HCT116 (cell line): ENCODE data around the gene BORCS8. TPM values are rescaled to one million over a fixed set of nuclear protein-coding genes. Genes with fewer than 3 reads are reported as not detected.

Source experiments
- ATAC-seq: fragments of 200-7000 bp; cut with Tn5 transposase; 2 replicates; pipeline ENCODE4 v1.9.1; 2020; ENCODE audit warnings: mild to moderate bottlenecking, moderate library complexity
- BruUV-seq: library from RNA; stranded (reverse); fragments of 400-500 nt; replicated peaks from 2 replicates; lab custom pipeline; 2021; lab: Mats Ljungman, UMichigan
- CTCF ChIA-PET: fragments of 300-600 bp; sonication (Branson Sonifier 250); formaldehyde crosslinking; loops from one replicate; lab custom pipeline; 2021; ENCODE audit warnings: antibody characterized with exemption; lab: Charles Lee
- POLR2A ChIA-PET: fragments of 300-600, 350-600 bp; sonication (Branson Sonifier 250); formaldehyde crosslinking; loops from one replicate; lab custom pipeline; 2021; ENCODE audit warnings: antibody characterized with exemption; lab: Charles Lee
- RAD21 ChIA-PET, 2 experiments: fragments of 300-600 bp; sonication (Branson Sonifier 250); formaldehyde crosslinking; loops; one replicate each; lab custom pipeline; 2023; ENCODE audit warnings: low total read pairs in 2 of 2; ENCODE audit not compliant: uncharacterized antibody in 2 of 2, unreplicated experiment in 2 of 2, low non-redundant PET in 1 of 2; lab: Charles Lee
- DNase-seq: peaks from one replicate; pipeline ENCODE4 v3.0.0-alpha.2; 2010; ENCODE audit warnings: low read depth, low spot score
- H2AFZ ChIP-seq: fragments of 200-600 bp; shearing (Covaris generic), sonication (generic); 2 replicates; pipeline ENCODE4 v1.6.1; 2017; ENCODE audit warnings: low read depth, mixed run types, mixed read lengths, antibody characterized with exemption, low read length; ENCODE audit not compliant: poor library complexity, severe bottlenecking
- H3K27ac ChIP-seq: 2 replicates; pipeline ENCODE4 v1.5.1; 2012; ENCODE audit warnings: low read depth, low read length
- H3K27me3 ChIP-seq: fragments of 200-600 bp; sonication (generic); 2 replicates; pipeline ENCODE4 v1.6.1; 2016; ENCODE audit warnings: mixed run types, low read length, mixed read lengths; ENCODE audit not compliant: insufficient read depth
- H3K36me3 ChIP-seq, 2 experiments: fragments of 200-500 bp in 1 of 2; fragments of 200-600 bp in 1 of 2; sonication (Bioruptor generic) in 1 of 2; sonication (generic) in 1 of 2; 2 replicates each; pipeline versions ENCODE4 v1.5.1 to v1.6.1; 2014 to 2016; ENCODE audit warnings: low read length in 2 of 2, inconsistent platforms in 1 of 2, mixed read lengths in 1 of 2, mixed run types in 1 of 2; ENCODE audit not compliant: insufficient read depth in 2 of 2, control insufficient read depth in 1 of 2
- H3K4me1 ChIP-seq, 2 experiments: fragments of 200-600 bp in 1 of 2; sonication (generic) in 1 of 2; 2 replicates each; pipeline versions ENCODE4 v1.5.1 to v1.6.1; 2012 to 2017; ENCODE audit warnings: low read length in 2 of 2, inconsistent platforms in 1 of 2, mild to moderate bottlenecking in 1 of 2, mixed read lengths in 1 of 2, mixed run types in 1 of 2, moderate library complexity in 1 of 2; ENCODE audit not compliant: insufficient read depth in 2 of 2, control insufficient read depth in 1 of 2
- H3K4me2 ChIP-seq: fragments of 200-600 bp; sonication (generic); 2 replicates; pipeline ENCODE4 v1.6.1; 2017; ENCODE audit warnings: mixed run types, low read length, mixed read lengths
- H3K4me3 ChIP-seq, 2 experiments: fragments of 200-600 bp in 1 of 2; sonication (generic) in 1 of 2; replicated peaks in 1 of 2; 2 replicates each; pipeline ENCODE4 v1.5.1; 2011 to 2016; ENCODE audit warnings: low read length in 2 of 2, control low read depth in 1 of 2, low read depth in 1 of 2, mild to moderate bottlenecking in 1 of 2, mixed read lengths in 1 of 2, mixed run types in 1 of 2
- H3K79me2 ChIP-seq: fragments of 200-600 bp; sonication (generic); 2 replicates; pipeline ENCODE4 v1.6.1; 2017; ENCODE audit warnings: mild to moderate bottlenecking, mixed run types, low read length, moderate library complexity, mixed read lengths; ENCODE audit not compliant: insufficient read depth
- H3K9ac ChIP-seq: fragments of 200-600 bp; sonication (generic); 2 replicates; pipeline ENCODE4 v1.6.1; 2016; ENCODE audit warnings: low read length, mixed read lengths
- H3K9me2 ChIP-seq: fragments of 200-600 bp; sonication (generic), shearing (Covaris generic); 2 replicates; pipeline ENCODE4 v1.6.1; 2017; ENCODE audit warnings: mixed run types, mild to moderate bottlenecking, moderate library complexity; ENCODE audit not compliant: insufficient read depth
- H3K9me3 ChIP-seq, 2 experiments: fragments of 200-500 bp in 1 of 2; fragments of 200-600 bp in 1 of 2; sonication (Bioruptor generic) in 1 of 2; sonication (generic) in 1 of 2; 2 replicates each; pipeline ENCODE4 v1.6.1; 2014 to 2017; ENCODE audit warnings: low read length in 2 of 2, mixed read lengths in 2 of 2, inconsistent platforms in 1 of 2, low read depth in 1 of 2, mild to moderate bottlenecking in 1 of 2, mixed run types in 1 of 2, moderate library complexity in 1 of 2; ENCODE audit not compliant: control insufficient read depth in 1 of 2, insufficient read depth in 1 of 2
- H4K20me1 ChIP-seq: fragments of 200-600 bp; sonication (generic), shearing (Covaris generic); 2 replicates; pipeline ENCODE4 v1.6.1; 2017; ENCODE audit warnings: mixed run types, mild to moderate bottlenecking, moderate library complexity; ENCODE audit not compliant: insufficient read depth
- CTCF ChIP-seq, 3 experiments: fragments of 200-600 bp in 1 of 3; sonication (generic) in 1 of 3; IDR thresholded peaks in 2 of 3; conservative IDR thresholded peaks in 1 of 3; 2 replicates each; pipeline ENCODE4 v1.5.1; 2012 to 2017; ENCODE audit warnings: low read depth in 2 of 3, low read length in 2 of 3, antibody characterized with exemption in 1 of 3, borderline replicate concordance in 1 of 3, control low read depth in 1 of 3, mild to moderate bottlenecking in 1 of 3, mixed read lengths in 1 of 3, mixed run types in 1 of 3, moderate library complexity in 1 of 3; ENCODE audit not compliant: insufficient read depth in 1 of 3
- SRF ChIP-seq: IDR thresholded peaks from 2 replicates; pipeline ENCODE4 v1.6.1; 2012; ENCODE audit warnings: low read depth
- ZBTB33 ChIP-seq: IDR thresholded peaks from 2 replicates; pipeline ENCODE4 v1.6.1; 2011; ENCODE audit warnings: mild to moderate bottlenecking, low read length, moderate library complexity; ENCODE audit not compliant: insufficient replicate concordance; ENCODE audit errors: extremely low read depth
- intact Hi-C: fragments of 100-400 bp; cut with micrococcal nuclease; formaldehyde crosslinking; loops from 2 replicates; pipeline ENCODE4 v1.10.0; 2022
- total RNA-seq: library from RNA; stranded (reverse); gene quantifications from one replicate; pipeline ENCODE4 v1.2.1, GENCODE V29; 2021; ENCODE audit not compliant: unreplicated experiment
- TF ChIP-seq, protein P1 (sequence below): IDR thresholded peaks from 2 replicates; pipeline ENCODE4 v1.6.1; 2012

BORCS8 gene
- total RNA-seq, 1 experiment from 2014 or later: 17.1 TPM

GRCh38 chr19:19191768-19192077, 229 bp downstream of the BORCS8 start:
- Histone ChIP-seq H3K4me2 (peak overlapping the region; percentile 98), H3K27me3 (no peaks in the 10 kb centered on the region), H3K9me2 (no peaks in the 10 kb centered on the region), H4K20me1 (no peaks in the 10 kb centered on the region), H3K9ac (peak overlapping the region; percentile 98), H3K9me3 (no peaks in the 10 kb centered on the region), H3K27ac (peak overlapping the region; percentile 94), H2AFZ (peak overlapping the region; percentile 26), H3K4me1 (peaks cover 16 to 25% of the 10 kb centered on the region in 2 experiments; a peak in 3 of 4 replicates), H3K4me3 (peak overlapping the region; percentile 98 to 99), H3K36me3 (peaks cover 0 to under 1% of the 10 kb centered on the region in 2 experiments; a peak in 1 of 4 replicates), H3K79me2 (peaks cover 41% of the 10 kb centered on the region)
- RAD21 ChIA-PET: no interaction called here
- no TSS peak for BruUV-seq
- CTCF ChIA-PET: interaction anchor here (1.0 to 1.3 kb wide), 3 partner anchors 17 to 151 kb away, joined by 4 to 5 read pairs (median 4); no protein-coding TSS in a partner anchor
- POLR2A ChIA-PET: interaction anchor here (0.7 kb wide), 1 partner anchor 11 kb away, joined by 3 read pairs; the partner anchor contains the start of gene NR2C2AP
- TF ChIP-seq SRF (0 out of 2 replicates have a peak, but pooled peaks have one; percentile 32), ZBTB33 (no peak)
- intact Hi-C loops: loop anchor here (1.0 kb wide), 1 partner anchor 12 kb away; the partner anchor contains the start of gene NR2C2AP
- ATAC-seq (0 out of 2 replicates have a peak, but pooled peaks have one; percentile 0), DNase-seq (no peak)

GRCh38 chr19:19186742-19187141, 5.2 kb downstream of the BORCS8 start:
- DNase-seq (no peak), ATAC-seq (no peak)
- Histone ChIP-seq H3K9me3 (no peaks in the 10 kb centered on the region), H4K20me1 (no peaks in the 10 kb centered on the region), H3K27me3 (no peaks in the 10 kb centered on the region), H3K4me2 (no peak overlapping the region), H2AFZ (no peak overlapping the region), H3K9me2 (no peaks in the 10 kb centered on the region), H3K27ac (0 out of 2 replicates have a peak overlapping the region, but pooled peaks have one; percentile 14), H3K4me3 (no peak overlapping the region), H3K79me2 (peaks cover 32% of the 10 kb centered on the region), H3K9ac (no peak overlapping the region), H3K4me1 (peaks cover 11 to 29% of the 10 kb centered on the region in 2 experiments), H3K36me3 (peaks cover 0 to 12% of the 10 kb centered on the region in 2 experiments; a peak in 2 of 4 replicates)
- ChIA-PET CTCF (no interaction called here), POLR2A (no interaction called here), RAD21 (no interaction called here)
- intact Hi-C loops: loop anchor here (2.0 kb wide), 1 partner anchor 156 kb away; no protein-coding TSS in a partner anchor
- TF ChIP-seq CTCF (IDR thresholded peaks at IDR 0.05 in 2 of 3, conservative IDR thresholded peaks at IDR 0.05 in 1 of 3; ENCODE audit: borderline replicate concordance in 1 of 3, insufficient read depth in 1 of 3, low read depth in 2 of 3, low read length in 2 of 3): 0 out of 6 replicates have a peak, but pooled peaks of 1 of the 3 experiments have one; percentile 1
- TF ChIP-seq, protein P1, sequence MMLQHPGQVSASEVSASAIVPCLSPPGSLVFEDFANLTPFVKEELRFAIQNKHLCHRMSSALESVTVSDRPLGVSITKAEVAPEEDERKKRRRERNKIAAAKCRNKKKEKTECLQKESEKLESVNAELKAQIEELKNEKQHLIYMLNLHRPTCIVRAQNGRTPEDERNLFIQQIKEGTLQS: no peak
- BruUV-seq: no TSS peak
